Caco-2 (cell line): ENCODE data around the gene UBE2E2. TPM values are rescaled to one million over a fixed set of nuclear protein-coding genes. Genes with fewer than 3 reads are reported as not detected.

Source experiments
- BruUV-seq: library from RNA; stranded (reverse); fragments of 400-500 nt; replicated peaks from 2 replicates; lab custom pipeline; 2021; lab: Mats Ljungman, UMichigan
- CTCF ChIA-PET: fragments of 300-600 bp; sonication (Branson Sonifier 250); formaldehyde crosslinking; loops from one replicate; lab custom pipeline; 2022; ENCODE audit warnings: antibody characterized with exemption; lab: Charles Lee
- POLR2A ChIA-PET: fragments of 300-600 bp; sonication (Branson Sonifier 250); formaldehyde crosslinking; loops from one replicate; lab custom pipeline; 2022; ENCODE audit warnings: antibody characterized with exemption; lab: Charles Lee
- DNase-seq, 2 experiments: peaks; one replicate each; pipeline versions ENCODE4 v3.0.0 to v3.0.0-alpha.2; 2020 to 2022
- H3K27me3 ChIP-seq: replicated peaks from 2 replicates; pipeline ENCODE4 v1.6.0; 2011; ENCODE audit warnings: low read length; ENCODE audit not compliant: control insufficient read depth, insufficient read depth
- H3K36me3 ChIP-seq: 2 replicates; pipeline ENCODE4 v1.5.1; 2011; ENCODE audit warnings: low read length; ENCODE audit not compliant: control insufficient read depth, insufficient read depth
- H3K4me1 ChIP-seq: fragments of 250-450 bp; sonication (Bioruptor Pico); 2 replicates; pipeline ENCODE4 v1.5.1; 2020; ENCODE audit warnings: mild to moderate bottlenecking
- H3K4me3 ChIP-seq: 2 replicates; pipeline ENCODE4 v1.5.1; 2011; ENCODE audit warnings: low read depth, mild to moderate bottlenecking, control low read depth, low read length
- H3K9me3 ChIP-seq: fragments of 250-450 bp; sonication (Bioruptor Pico); 2 replicates; pipeline ENCODE4 v1.5.1; 2020; ENCODE audit warnings: mild to moderate bottlenecking, moderate library complexity
- H3K27ac Mint-ChIP-seq: one replicate; pipeline ENCODE4 v1.8.0; 2022; ENCODE audit warnings: mixed read lengths; ENCODE audit not compliant: unreplicated experiment
- H3K27me3 Mint-ChIP-seq: one replicate; pipeline ENCODE4 v1.8.0; 2022; ENCODE audit warnings: mixed read lengths; ENCODE audit not compliant: insufficient read depth, unreplicated experiment
- H3K36me3 Mint-ChIP-seq: one replicate; pipeline ENCODE4 v1.8.0; 2022; ENCODE audit warnings: mild to moderate bottlenecking, mixed read lengths; ENCODE audit not compliant: insufficient read depth, unreplicated experiment
- H3K4me1 Mint-ChIP-seq: one replicate; pipeline ENCODE4 v1.8.0; 2022; ENCODE audit warnings: low read depth, mixed read lengths; ENCODE audit not compliant: unreplicated experiment
- H3K4me3 Mint-ChIP-seq: one replicate; pipeline ENCODE4 v1.8.0; 2022; ENCODE audit warnings: mild to moderate bottlenecking, moderate library complexity, mixed read lengths; ENCODE audit not compliant: unreplicated experiment
- H3K9me3 Mint-ChIP-seq: one replicate; pipeline ENCODE4 v1.8.0; 2022; ENCODE audit warnings: mixed read lengths; ENCODE audit not compliant: unreplicated experiment
- CTCF ChIP-seq, 2 experiments: fragments of 200-600 bp in 1 of 2; IDR thresholded peaks; 1 replicate in 1 of 2; 2 replicates in 1 of 2; pipeline versions ENCODE4 v1.5.1 to v1.8.0; 2011 to 2022; ENCODE audit warnings: antibody characterized with exemption in 1 of 2, control low read depth in 1 of 2, inconsistent platforms in 1 of 2, low read depth in 1 of 2, low read length in 1 of 2, mild to moderate bottlenecking in 1 of 2, moderate library complexity in 1 of 2; ENCODE audit not compliant: insufficient read depth in 1 of 2, severe bottlenecking in 1 of 2, unreplicated experiment in 1 of 2
- intact Hi-C: fragments of 100-400 bp; cut with micrococcal nuclease; formaldehyde crosslinking; loops from one replicate; pipeline ENCODE4 v1.10.0; 2022; ENCODE audit not compliant: unreplicated experiment
- total RNA-seq: library from RNA; stranded (reverse); gene quantifications from 2 replicates; pipeline ENCODE4 v1.2.3, GENCODE V29; 2022

Gene UBE2E2
- total RNA-seq, 1 experiment from 2014 or later = 83.8 TPM

- Mint-ChIP-seq H3K4me1 (no peaks in the 10 kb centered on the region), H3K27me3 (no peaks in the 10 kb centered on the region), H3K9me3 (no peaks in the 10 kb centered on the region), H3K36me3 (no peaks in the 10 kb centered on the region), H3K27ac (no peak overlapping the region), H3K4me3 (no peak overlapping the region)
- POLR2A ChIA-PET = no interaction called here
- H3K27me3 ChIP-seq = no peaks in the 10 kb centered on the region
- no TSS peak for BruUV-seq
- CTCF ChIA-PET = no interaction called here
- intact Hi-C loops = no loop called here
- no peaks in the 10 kb centered on the region for H3K9me3 ChIP-seq
- no peak overlapping the region for H3K4me3 ChIP-seq
- no peaks in the 10 kb centered on the region for H3K36me3 ChIP-seq
- no peak for TF ChIP-seq CTCF (IDR thresholded peaks at IDR 0.05; ENCODE audit: insufficient read depth in 1 of 2, low read depth in 1 of 2, low read length in 1 of 2, severe bottlenecking in 1 of 2, unreplicated experiment in 1 of 2)
- DNase-seq = no peak
- H3K4me1 ChIP-seq = 0 out of 2 replicates have a peak, but pooled peaks cover 4% of the 10 kb centered on the region
These were observed 45.5 kb downstream of the UBE2E2 start for GRCh38 chr3:23248594-23249131.

- Mint-ChIP-seq H3K4me1 (peaks cover 10% of the 10 kb centered on the region), H3K27ac (no peak overlapping the region), H3K36me3 (no peaks in the 10 kb centered on the region), H3K4me3 (no peak overlapping the region), H3K9me3 (no peaks in the 10 kb centered on the region), H3K27me3 (no peaks in the 10 kb centered on the region)
- POLR2A ChIA-PET = no interaction called here
- intact Hi-C loops = no loop called here
- Histone ChIP-seq H3K9me3 (no peaks in the 10 kb centered on the region), H3K27me3 (no peaks in the 10 kb centered on the region), H3K4me1 (peaks cover 14% of the 10 kb centered on the region), H3K36me3 (no peaks in the 10 kb centered on the region), H3K4me3 (no peak overlapping the region)
- CTCF ChIA-PET = no interaction called here
- no peak for DNase-seq
- TF ChIP-seq CTCF (IDR thresholded peaks at IDR 0.05; ENCODE audit: insufficient read depth in 1 of 2, low read depth in 1 of 2, low read length in 1 of 2, severe bottlenecking in 1 of 2, unreplicated experiment in 1 of 2) = no peak
- BruUV-seq = no TSS peak
These were observed 46.8 kb downstream of the UBE2E2 start for GRCh38 chr3:23249961-23250360.

GRCh38 chr3:23252122-23252521 lies 49.0 kb downstream of the UBE2E2 start:
- peaks cover 16% of the 10 kb centered on the region for H3K4me1 Mint-ChIP-seq
- no peaks in the 10 kb centered on the region for H3K36me3 Mint-ChIP-seq
- peaks cover 14% of the 10 kb centered on the region for H3K4me1 ChIP-seq
- intact Hi-C loops = no loop called here
- no peak for TF ChIP-seq CTCF (IDR thresholded peaks at IDR 0.05; ENCODE audit: insufficient read depth in 1 of 2, low read depth in 1 of 2, low read length in 1 of 2, severe bottlenecking in 1 of 2, unreplicated experiment in 1 of 2)
- H3K9me3 Mint-ChIP-seq = no peaks in the 10 kb centered on the region
- H3K27me3 Mint-ChIP-seq = no peaks in the 10 kb centered on the region
- no TSS peak for BruUV-seq
- no peak overlapping the region for H3K4me3 ChIP-seq
- no peaks in the 10 kb centered on the region for H3K9me3 ChIP-seq
- no peaks in the 10 kb centered on the region for H3K27me3 ChIP-seq
- no peak for DNase-seq
- H3K36me3 ChIP-seq = no peaks in the 10 kb centered on the region
- H3K27ac Mint-ChIP-seq = no peak overlapping the region
- CTCF ChIA-PET = no interaction called here
- POLR2A ChIA-PET = no interaction called here
- no peak overlapping the region for H3K4me3 Mint-ChIP-seq
